Measurements from ENCODE around the gene ESRRG.
A peak's percentile ranks its signal among the peaks of the same experiment; 100 is the strongest.

ESRRG gene

DNA sequence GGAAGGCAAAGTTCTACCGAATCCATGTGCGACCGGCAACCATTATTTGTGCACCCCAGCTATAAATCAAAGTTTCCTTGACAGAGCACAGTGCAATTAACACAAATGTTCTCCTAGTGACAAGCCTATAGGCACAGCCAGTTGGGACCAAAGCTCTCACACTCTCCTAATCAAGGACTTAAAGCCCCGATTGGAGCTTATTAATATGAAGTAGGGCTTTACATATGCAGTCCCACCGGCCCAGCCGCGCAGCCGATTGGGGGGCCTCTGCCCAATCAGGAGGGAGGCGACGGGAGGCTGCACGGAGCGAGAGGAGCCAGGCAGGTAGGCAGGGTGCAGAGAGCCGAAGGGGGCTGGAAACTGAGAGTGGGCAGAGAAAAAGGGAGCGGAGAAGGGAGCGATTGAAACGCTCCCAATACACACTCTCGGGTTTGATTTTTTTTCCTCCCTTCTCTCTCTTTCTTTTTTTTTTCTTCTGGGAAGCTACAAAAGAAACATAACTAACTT, at the start of gene ESRRG:
TSS of gene ESRRG (minus strand) at position 156 of the 507 bp plus-strand sequence. CDS start at position 26, 130 bp downstream.
- H3K27me3 ChIP-seq (ENCODE audit: control insufficient read depth in 1 of 2, insufficient read depth in 2 of 2, low read length in 2 of 2): no peaks in the 10 kb centered on the region
- peak within 1 kb of the TSS; percentile 20 to 22 for H3K9ac ChIP-seq (ENCODE audit: low read depth in 1 of 2, low read length in 2 of 2)
- H3K9me3 ChIP-seq (ENCODE audit: control insufficient read depth in 1 of 2, low read length in 2 of 2): no peaks in the 10 kb centered on the region
- no peaks in the 10 kb centered on the region for H3K36me3 ChIP-seq (ENCODE audit: control insufficient read depth in 1 of 2, insufficient read depth in 2 of 2, low read length in 2 of 2)
- H3K4me3 ChIP-seq (ENCODE audit: low read depth in 1 of 2, low read length in 2 of 2): peak within 1 kb of the TSS; percentile 66 to 80
- H3K4me1 ChIP-seq (ENCODE audit: control insufficient read depth in 1 of 2, insufficient read depth in 2 of 2, low read length in 2 of 2): peaks cover 4 to 9% of the 10 kb centered on the region in 2 donors
- no peak within 1 kb of the TSS for H3K27ac ChIP-seq (ENCODE audit: low read depth, low read length)

DNA sequence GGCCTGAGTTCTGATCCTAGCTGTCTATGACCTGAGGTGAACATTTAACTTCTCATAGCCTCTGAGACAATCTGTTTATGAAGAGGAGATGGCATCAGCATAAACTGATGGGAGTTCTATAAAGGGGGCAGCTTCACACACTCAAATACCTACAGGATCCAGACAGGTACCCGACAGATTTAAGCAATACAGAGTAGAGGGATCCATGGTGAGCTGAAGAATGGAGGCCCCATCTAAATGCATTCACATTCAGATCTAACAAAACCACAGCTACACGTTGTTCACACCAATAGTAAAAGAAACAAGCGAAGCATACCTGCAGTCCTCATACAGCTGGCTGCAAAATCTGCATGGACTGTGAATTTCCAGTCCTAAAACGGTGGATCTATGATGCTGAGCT, 48.7 kb upstream of the ESRRG start:
- no peaks in the 10 kb centered on the region for H3K36me3 ChIP-seq (ENCODE audit: control insufficient read depth in 1 of 2, insufficient read depth in 2 of 2, low read length in 2 of 2)
- no peak overlapping the region for H3K27ac ChIP-seq (ENCODE audit: low read depth, low read length)
- H3K27me3 ChIP-seq (ENCODE audit: control insufficient read depth in 1 of 2, insufficient read depth in 2 of 2, low read length in 2 of 2): no peaks in the 10 kb centered on the region
- H3K4me1 ChIP-seq (ENCODE audit: control insufficient read depth in 1 of 2, insufficient read depth in 2 of 2, low read length in 2 of 2): no peaks in the 10 kb centered on the region
- H3K4me3 ChIP-seq (ENCODE audit: low read depth in 1 of 2, low read length in 2 of 2): no peak overlapping the region
- no peaks in the 10 kb centered on the region for H3K9me3 ChIP-seq (ENCODE audit: control insufficient read depth in 1 of 2, low read length in 2 of 2)
- no peak overlapping the region for H3K9ac ChIP-seq (ENCODE audit: low read depth in 1 of 2, low read length in 2 of 2)

DNA sequence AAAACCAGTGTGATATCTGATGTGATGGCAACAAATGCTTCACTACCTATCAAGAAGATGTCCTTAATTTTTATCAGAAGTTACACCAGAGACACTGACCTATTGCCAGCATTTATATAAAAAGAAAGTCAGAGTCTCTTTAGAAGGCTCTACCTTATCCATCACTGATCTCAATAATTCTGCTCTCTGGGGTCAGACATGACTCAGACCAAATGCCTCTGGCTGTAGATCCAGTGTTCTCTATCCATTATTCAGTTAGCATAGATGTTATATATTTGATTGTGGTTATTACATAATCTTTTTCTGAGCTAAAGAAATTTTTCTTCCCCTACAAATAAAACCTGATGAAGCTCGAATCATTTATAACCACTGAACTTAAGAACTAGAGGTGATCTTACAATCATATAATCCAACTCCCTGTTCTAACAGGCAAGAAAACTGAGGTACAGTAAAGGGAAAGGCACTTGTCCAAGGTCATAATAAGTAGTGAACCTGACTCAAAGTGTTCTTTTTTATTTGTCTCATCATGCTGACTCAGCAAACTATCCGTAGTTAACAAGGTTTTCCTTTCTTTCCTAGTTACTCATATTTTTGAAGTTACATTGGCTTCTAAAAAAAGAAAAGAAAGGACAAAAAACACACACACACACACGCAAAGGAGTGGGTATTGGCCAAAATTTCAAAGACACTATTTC, 43.6 kb upstream of the ESRRG start:
- Histone ChIP-seq H3K4me1 (ENCODE audit: control insufficient read depth in 1 of 2, insufficient read depth in 2 of 2, low read length in 2 of 2) (no peaks in the 10 kb centered on the region), H3K9ac (ENCODE audit: low read depth in 1 of 2, low read length in 2 of 2) (no peak overlapping the region), H3K9me3 (ENCODE audit: control insufficient read depth in 1 of 2, low read length in 2 of 2) (no peaks in the 10 kb centered on the region), H3K36me3 (ENCODE audit: control insufficient read depth in 1 of 2, insufficient read depth in 2 of 2, low read length in 2 of 2) (no peaks in the 10 kb centered on the region), H3K4me3 (ENCODE audit: low read depth in 1 of 2, low read length in 2 of 2) (no peak overlapping the region), H3K27ac (ENCODE audit: low read depth, low read length) (no peak overlapping the region), H3K27me3 (ENCODE audit: control insufficient read depth in 1 of 2, insufficient read depth in 2 of 2, low read length in 2 of 2) (no peaks in the 10 kb centered on the region)

DNA sequence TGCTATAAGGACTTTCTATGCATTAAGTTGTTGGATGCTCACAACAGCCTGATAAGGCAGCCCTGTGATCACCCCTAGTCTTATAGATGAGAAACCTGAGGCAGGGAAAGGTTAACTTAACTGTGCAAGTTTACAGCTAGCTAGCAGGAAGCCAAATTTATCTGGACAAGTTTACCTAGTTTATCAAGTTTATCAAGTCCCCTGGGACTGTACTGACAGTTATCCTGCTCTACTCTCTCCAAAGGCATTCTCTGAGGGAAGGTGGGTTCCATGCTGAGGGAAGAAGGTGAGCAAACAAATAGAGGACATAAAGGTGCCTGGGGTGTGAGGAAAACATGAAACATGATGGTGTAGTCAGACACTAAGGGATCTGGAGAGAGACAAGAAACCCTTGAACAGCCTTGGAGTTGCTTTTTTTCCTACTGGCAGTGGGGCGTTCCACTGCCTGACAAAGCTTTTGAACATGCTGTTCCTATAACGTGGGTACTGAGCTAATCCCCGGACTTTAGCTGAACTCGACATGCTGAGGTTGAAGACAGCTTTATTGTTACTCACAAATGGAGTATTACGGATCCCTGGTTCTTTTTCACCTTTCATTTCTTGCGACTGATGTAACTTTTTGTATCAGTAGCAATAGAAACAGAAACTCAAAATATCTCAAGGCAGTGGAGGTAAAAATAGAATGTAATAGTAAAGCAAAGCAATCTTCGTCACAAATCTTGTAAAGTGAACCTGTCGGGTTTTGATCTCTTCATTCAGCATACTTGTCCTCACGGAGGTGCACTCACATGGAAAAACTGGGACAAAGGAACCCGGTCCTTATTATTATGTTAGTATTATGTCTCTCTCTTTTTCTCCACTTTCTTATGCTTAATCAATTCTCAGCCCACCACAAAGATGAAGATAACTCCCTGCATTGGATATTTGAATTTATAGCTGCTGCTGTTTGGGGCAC, 42.4 kb upstream of the ESRRG start:
- no peaks in the 10 kb centered on the region for H3K27me3 ChIP-seq (ENCODE audit: control insufficient read depth in 1 of 2, insufficient read depth in 2 of 2, low read length in 2 of 2)
- no peak overlapping the region for H3K9ac ChIP-seq (ENCODE audit: low read depth in 1 of 2, low read length in 2 of 2)
- no peak overlapping the region for H3K27ac ChIP-seq (ENCODE audit: low read depth, low read length)

DNA sequence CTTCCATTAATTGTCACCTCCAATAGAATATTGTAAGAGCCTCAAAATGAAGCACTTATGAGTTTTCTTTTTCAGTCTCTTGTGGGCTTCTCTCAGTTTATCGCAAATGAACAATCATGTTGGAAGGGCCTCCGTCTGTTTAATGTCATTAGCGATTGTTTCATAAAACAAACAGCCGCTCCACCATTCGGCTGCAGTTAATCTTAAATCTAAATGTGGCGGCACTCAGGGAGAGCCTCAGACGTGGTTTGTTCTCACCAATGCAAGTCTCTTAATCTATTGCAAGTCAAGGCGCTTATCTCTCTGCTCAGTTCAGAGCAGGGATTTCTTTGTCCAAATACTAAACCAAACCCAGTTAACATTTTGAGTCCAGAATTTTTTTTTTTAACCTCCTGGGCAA, 34.9 kb upstream of the ESRRG start:
- Histone ChIP-seq H3K27ac (ENCODE audit: low read depth, low read length) (no peak overlapping the region), H3K36me3 (ENCODE audit: control insufficient read depth in 1 of 2, insufficient read depth in 2 of 2, low read length in 2 of 2) (no peaks in the 10 kb centered on the region), H3K27me3 (ENCODE audit: control insufficient read depth in 1 of 2, insufficient read depth in 2 of 2, low read length in 2 of 2) (no peaks in the 10 kb centered on the region), H3K9me3 (ENCODE audit: control insufficient read depth in 1 of 2, low read length in 2 of 2) (no peaks in the 10 kb centered on the region), H3K9ac (ENCODE audit: low read depth in 1 of 2, low read length in 2 of 2) (no peak overlapping the region), H3K4me3 (ENCODE audit: low read depth in 1 of 2, low read length in 2 of 2) (no peak overlapping the region), H3K4me1 (ENCODE audit: control insufficient read depth in 1 of 2, insufficient read depth in 2 of 2, low read length in 2 of 2) (no peaks in the 10 kb centered on the region)

More for the DNA sequence above, 42.4 kb upstream of the ESRRG start:
- H3K4me3 ChIP-seq (ENCODE audit: low read depth in 1 of 2, low read length in 2 of 2): no peak overlapping the region
- H3K9me3 ChIP-seq (ENCODE audit: control insufficient read depth in 1 of 2, low read length in 2 of 2): no peaks in the 10 kb centered on the region
- H3K4me1 ChIP-seq (ENCODE audit: control insufficient read depth in 1 of 2, insufficient read depth in 2 of 2, low read length in 2 of 2): no peaks in the 10 kb centered on the region
- no peaks in the 10 kb centered on the region for H3K36me3 ChIP-seq (ENCODE audit: control insufficient read depth in 1 of 2, insufficient read depth in 2 of 2, low read length in 2 of 2)

DNA sequence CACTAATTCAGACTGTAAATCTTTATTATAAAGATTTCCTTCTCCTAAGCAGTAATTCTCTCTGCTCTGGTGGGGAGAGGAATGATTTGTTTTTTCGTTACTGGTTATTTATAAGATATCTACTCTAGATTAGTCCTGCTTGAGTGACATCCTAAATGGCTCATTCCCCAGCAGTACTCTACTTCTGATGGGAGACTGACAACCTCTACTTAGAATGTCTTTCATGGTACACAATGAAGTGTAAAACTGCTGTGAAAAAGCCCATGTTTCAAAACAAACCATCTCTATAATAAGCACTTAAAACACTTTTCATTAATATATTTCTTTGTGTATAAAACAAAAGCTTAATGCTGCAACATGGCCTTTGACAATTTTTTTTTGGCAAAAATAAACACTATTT, 33.9 kb upstream of the ESRRG start:
- Histone ChIP-seq H3K27ac (ENCODE audit: low read depth, low read length) (no peak overlapping the region), H3K4me3 (ENCODE audit: low read depth in 1 of 2, low read length in 2 of 2) (no peak overlapping the region), H3K27me3 (ENCODE audit: control insufficient read depth in 1 of 2, insufficient read depth in 2 of 2, low read length in 2 of 2) (no peaks in the 10 kb centered on the region), H3K36me3 (ENCODE audit: control insufficient read depth in 1 of 2, insufficient read depth in 2 of 2, low read length in 2 of 2) (no peaks in the 10 kb centered on the region), H3K4me1 (ENCODE audit: control insufficient read depth in 1 of 2, insufficient read depth in 2 of 2, low read length in 2 of 2) (no peaks in the 10 kb centered on the region), H3K9me3 (ENCODE audit: control insufficient read depth in 1 of 2, low read length in 2 of 2) (no peaks in the 10 kb centered on the region), H3K9ac (ENCODE audit: low read depth in 1 of 2, low read length in 2 of 2) (no peak overlapping the region)

DNA sequence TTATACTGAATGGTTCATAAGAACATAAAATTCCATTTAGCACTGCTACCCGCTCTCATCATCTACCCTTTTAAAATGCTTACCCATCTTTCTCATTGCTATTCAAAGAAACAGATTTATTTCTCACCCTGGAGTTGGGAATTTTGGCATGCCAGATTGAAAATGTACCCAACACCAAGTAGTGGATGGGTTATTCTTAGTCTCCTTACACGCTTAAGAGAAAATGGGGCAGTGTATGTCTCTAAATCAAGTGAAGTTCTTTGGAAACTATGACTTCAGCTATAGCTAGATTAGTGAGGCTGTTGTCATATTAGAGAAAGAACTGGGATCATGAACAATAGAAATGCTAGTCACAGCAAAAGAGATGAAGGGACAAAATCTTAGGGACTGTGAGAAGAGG, 27.7 kb upstream of the ESRRG start:
- H3K4me1 ChIP-seq (ENCODE audit: control insufficient read depth in 1 of 2, insufficient read depth in 2 of 2, low read length in 2 of 2): no peaks in the 10 kb centered on the region
- no peak overlapping the region for H3K9ac ChIP-seq (ENCODE audit: low read depth in 1 of 2, low read length in 2 of 2)
- no peak overlapping the region for H3K4me3 ChIP-seq (ENCODE audit: low read depth in 1 of 2, low read length in 2 of 2)
- no peaks in the 10 kb centered on the region for H3K36me3 ChIP-seq (ENCODE audit: control insufficient read depth in 1 of 2, insufficient read depth in 2 of 2, low read length in 2 of 2)
- H3K9me3 ChIP-seq (ENCODE audit: control insufficient read depth in 1 of 2, low read length in 2 of 2): no peaks in the 10 kb centered on the region
- no peaks in the 10 kb centered on the region for H3K27me3 ChIP-seq (ENCODE audit: control insufficient read depth in 1 of 2, insufficient read depth in 2 of 2, low read length in 2 of 2)
- H3K27ac ChIP-seq (ENCODE audit: low read depth, low read length): no peak overlapping the region

DNA sequence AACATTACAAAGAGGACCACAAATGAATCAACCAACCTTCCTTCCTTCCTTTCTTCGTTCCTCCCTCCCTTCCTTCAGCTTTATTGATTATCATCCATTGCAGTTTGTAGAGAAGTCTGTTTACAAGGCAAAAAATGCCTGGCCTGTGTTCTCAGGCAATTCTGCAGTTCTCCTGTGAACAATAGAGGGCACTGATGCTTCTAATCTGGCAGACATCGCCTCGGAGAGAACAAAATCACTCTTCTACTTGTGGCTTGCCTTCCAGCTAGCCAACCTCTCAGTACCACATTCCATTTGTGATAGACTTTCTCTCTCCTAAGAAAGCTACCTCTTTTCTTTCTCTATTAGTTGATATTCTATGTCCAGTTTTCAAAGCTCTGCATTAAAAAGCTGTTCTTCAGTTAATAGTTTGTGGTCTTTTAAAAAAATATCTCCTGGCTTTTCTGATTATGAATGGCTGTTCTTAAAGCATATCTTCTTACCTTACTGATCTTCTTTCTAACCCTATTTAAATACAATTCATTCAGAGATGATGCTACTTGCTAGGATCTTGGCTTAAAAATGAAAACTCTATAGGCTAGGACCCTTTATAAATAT, 26.9 kb upstream of the ESRRG start:
- no peaks in the 10 kb centered on the region for H3K4me1 ChIP-seq (ENCODE audit: control insufficient read depth in 1 of 2, insufficient read depth in 2 of 2, low read length in 2 of 2)
- no peaks in the 10 kb centered on the region for H3K9me3 ChIP-seq (ENCODE audit: control insufficient read depth in 1 of 2, low read length in 2 of 2)
- H3K36me3 ChIP-seq (ENCODE audit: control insufficient read depth in 1 of 2, insufficient read depth in 2 of 2, low read length in 2 of 2): no peaks in the 10 kb centered on the region
- H3K4me3 ChIP-seq (ENCODE audit: low read depth in 1 of 2, low read length in 2 of 2): no peak overlapping the region
- H3K27me3 ChIP-seq (ENCODE audit: control insufficient read depth in 1 of 2, insufficient read depth in 2 of 2, low read length in 2 of 2): no peaks in the 10 kb centered on the region
- H3K9ac ChIP-seq (ENCODE audit: low read depth in 1 of 2, low read length in 2 of 2): no peak overlapping the region
- no peak overlapping the region for H3K27ac ChIP-seq (ENCODE audit: low read depth, low read length)

DNA sequence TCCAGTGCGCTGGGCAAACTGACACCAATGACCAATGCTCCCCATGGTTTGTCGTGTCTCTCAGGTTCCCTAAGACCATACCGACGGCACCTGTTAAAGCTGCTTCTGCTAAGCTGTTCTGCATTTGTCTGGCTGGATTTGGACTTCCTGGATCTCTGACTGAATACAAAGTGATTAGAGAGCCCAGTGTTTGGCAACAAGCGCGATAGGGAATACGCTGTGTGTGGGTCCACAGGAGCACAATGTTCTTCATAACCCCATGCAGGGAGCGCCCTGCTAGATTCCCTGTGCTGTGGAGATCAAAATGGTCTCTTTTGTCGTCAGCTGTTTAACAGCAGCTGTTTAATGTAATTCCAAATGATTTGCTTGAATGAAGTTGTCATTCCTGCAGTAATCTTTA, 26.0 kb upstream of the ESRRG start:
- no peaks in the 10 kb centered on the region for H3K27me3 ChIP-seq (ENCODE audit: control insufficient read depth in 1 of 2, insufficient read depth in 2 of 2, low read length in 2 of 2)
- H3K9me3 ChIP-seq (ENCODE audit: control insufficient read depth in 1 of 2, low read length in 2 of 2): no peaks in the 10 kb centered on the region
- H3K4me1 ChIP-seq (ENCODE audit: control insufficient read depth in 1 of 2, insufficient read depth in 2 of 2, low read length in 2 of 2): no peaks in the 10 kb centered on the region
- H3K36me3 ChIP-seq (ENCODE audit: control insufficient read depth in 1 of 2, insufficient read depth in 2 of 2, low read length in 2 of 2): no peaks in the 10 kb centered on the region
- no peak overlapping the region for H3K27ac ChIP-seq (ENCODE audit: low read depth, low read length)
- no peak overlapping the region for H3K9ac ChIP-seq (ENCODE audit: low read depth in 1 of 2, low read length in 2 of 2)
- H3K4me3 ChIP-seq (ENCODE audit: low read depth in 1 of 2, low read length in 2 of 2): no peak overlapping the region

DNA sequence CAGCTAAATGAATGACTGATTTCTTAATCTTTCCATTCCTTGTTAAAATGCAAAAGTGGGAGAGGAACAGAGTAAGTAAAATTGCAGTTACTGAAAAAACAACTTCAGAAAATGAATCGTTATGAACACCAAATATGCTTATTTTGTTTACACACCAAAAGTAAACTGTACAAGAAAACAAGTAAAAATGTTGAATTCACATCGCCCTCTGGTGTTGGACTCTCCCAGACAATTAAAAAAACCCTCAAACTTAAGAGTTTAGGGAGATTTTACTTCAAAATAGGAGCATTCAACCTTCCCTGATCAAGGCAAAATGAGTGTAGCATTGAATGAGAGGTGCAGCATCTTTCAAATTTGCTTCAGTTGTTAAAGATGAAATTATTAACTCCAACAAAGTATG, 19.4 kb upstream of the ESRRG start:
- Histone ChIP-seq H3K4me3 (ENCODE audit: low read depth in 1 of 2, low read length in 2 of 2) (no peak overlapping the region), H3K36me3 (ENCODE audit: control insufficient read depth in 1 of 2, insufficient read depth in 2 of 2, low read length in 2 of 2) (no peaks in the 10 kb centered on the region), H3K4me1 (ENCODE audit: control insufficient read depth in 1 of 2, insufficient read depth in 2 of 2, low read length in 2 of 2) (no peaks in the 10 kb centered on the region), H3K9me3 (ENCODE audit: control insufficient read depth in 1 of 2, low read length in 2 of 2) (no peaks in the 10 kb centered on the region), H3K27ac (ENCODE audit: low read depth, low read length) (no peak overlapping the region), H3K9ac (ENCODE audit: low read depth in 1 of 2, low read length in 2 of 2) (no peak overlapping the region), H3K27me3 (ENCODE audit: control insufficient read depth in 1 of 2, insufficient read depth in 2 of 2, low read length in 2 of 2) (no peaks in the 10 kb centered on the region)

All from duodenal mucosa (tissue), 2 donors.